Measurements from ENCODE around the gene TXNRD1.

- TF ChIP-seq CTCF (IDR thresholded peaks at IDR 0.05), result no peak
- TF ChIP-seq POLR2A (IDR thresholded peaks at IDR 0.05), result no peak
These were observed 93.9 kb downstream of the TXNRD1 start for GRCh38 chr12:104309446-104309993.

Data from lower leg skin (tissue), 3 donors.